Neutrophil (primary cell): Measurements from ENCODE around the gene BPHL.

Experiments
- H3K27ac ChIP-seq: fragments of 200-600 bp; sonication (generic); 2 replicates; pipeline ENCODE4 v1.5.1; 2016; ENCODE audit warnings: mild to moderate bottlenecking, moderate library complexity
- H3K27me3 ChIP-seq: fragments of 200-600 bp; sonication (generic); 2 replicates; pipeline ENCODE4 v1.6.0; 2016; ENCODE audit warnings: mild to moderate bottlenecking
- H3K36me3 ChIP-seq: fragments of 200-600 bp; sonication (generic); 2 replicates; pipeline ENCODE4 v1.5.1; 2017
- H3K4me1 ChIP-seq, 2 experiments: fragments of 200-600 bp in 1 of 2; sonication (generic) in 1 of 2; 1 replicate in 1 of 2; 2 replicates in 1 of 2; pipeline versions ENCODE4 v1.5.1 to v1.6.1; 2013 to 2016; ENCODE audit warnings: low read depth in 1 of 2, low read length in 1 of 2, mild to moderate bottlenecking in 1 of 2, moderate library complexity in 1 of 2; ENCODE audit not compliant: control insufficient read depth in 1 of 2, insufficient read depth in 1 of 2
- H3K4me3 ChIP-seq, 2 experiments: fragments of 200-600 bp in 1 of 2; sonication (generic) in 1 of 2; 1 replicate in 1 of 2; 2 replicates in 1 of 2; pipeline ENCODE4 v1.5.1; 2013 to 2016; ENCODE audit warnings: low read depth in 1 of 2, low read length in 1 of 2, mild to moderate bottlenecking in 1 of 2, moderate library complexity in 1 of 2
- H3K9me3 ChIP-seq: fragments of 200-600 bp; sonication (generic); 2 replicates; pipeline ENCODE4 v1.5.1; 2016
- TF ChIP-seq, protein P1 (sequence below): fragments of 200-600 bp; sonication (generic); IDR thresholded peaks from 2 replicates; pipeline ENCODE4 v1.5.1; 2016; ENCODE audit warnings: antibody characterized with exemption

BPHL gene

DNA sequence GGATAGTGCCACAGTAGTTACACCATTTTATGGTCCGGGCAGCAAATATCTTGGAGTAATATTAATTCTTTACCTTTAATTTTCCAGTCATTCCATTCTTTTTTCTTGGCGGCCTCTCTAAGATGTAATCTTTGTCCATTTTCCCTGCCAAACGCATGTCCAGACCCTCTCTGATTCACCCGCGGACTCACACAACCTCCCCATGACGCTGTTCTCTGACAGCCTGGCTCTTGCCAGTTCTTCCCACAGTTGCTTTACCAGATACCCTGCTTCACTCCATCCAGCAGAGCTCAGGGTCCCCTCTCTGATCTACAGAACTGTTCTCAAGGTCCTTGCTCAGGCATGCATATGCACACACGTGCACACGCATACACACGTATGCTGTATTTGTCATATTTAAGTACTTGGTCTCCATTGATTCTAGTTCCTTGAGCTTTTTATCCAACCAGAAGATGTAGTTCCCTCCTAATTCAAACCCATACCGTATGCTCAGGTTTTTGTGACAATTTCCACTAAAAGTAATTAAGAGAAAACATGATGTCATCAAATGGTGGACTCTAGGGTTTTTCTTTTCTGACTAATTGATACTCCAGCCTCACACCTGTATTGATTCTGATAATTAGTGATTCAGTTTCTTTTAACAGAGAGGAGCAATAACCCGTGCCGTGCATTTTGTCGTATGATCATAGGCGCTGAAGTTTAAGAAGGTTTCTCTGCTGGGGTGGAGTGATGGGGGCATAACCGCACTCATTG lies 10.0 kb downstream of the BPHL start:
- H3K27me3 ChIP-seq, result peaks cover 4% of the 10 kb centered on the region
- H3K9me3 ChIP-seq, result no peaks in the 10 kb centered on the region
- no peak overlapping the region for H3K4me3 ChIP-seq
- TF ChIP-seq, protein P1, sequence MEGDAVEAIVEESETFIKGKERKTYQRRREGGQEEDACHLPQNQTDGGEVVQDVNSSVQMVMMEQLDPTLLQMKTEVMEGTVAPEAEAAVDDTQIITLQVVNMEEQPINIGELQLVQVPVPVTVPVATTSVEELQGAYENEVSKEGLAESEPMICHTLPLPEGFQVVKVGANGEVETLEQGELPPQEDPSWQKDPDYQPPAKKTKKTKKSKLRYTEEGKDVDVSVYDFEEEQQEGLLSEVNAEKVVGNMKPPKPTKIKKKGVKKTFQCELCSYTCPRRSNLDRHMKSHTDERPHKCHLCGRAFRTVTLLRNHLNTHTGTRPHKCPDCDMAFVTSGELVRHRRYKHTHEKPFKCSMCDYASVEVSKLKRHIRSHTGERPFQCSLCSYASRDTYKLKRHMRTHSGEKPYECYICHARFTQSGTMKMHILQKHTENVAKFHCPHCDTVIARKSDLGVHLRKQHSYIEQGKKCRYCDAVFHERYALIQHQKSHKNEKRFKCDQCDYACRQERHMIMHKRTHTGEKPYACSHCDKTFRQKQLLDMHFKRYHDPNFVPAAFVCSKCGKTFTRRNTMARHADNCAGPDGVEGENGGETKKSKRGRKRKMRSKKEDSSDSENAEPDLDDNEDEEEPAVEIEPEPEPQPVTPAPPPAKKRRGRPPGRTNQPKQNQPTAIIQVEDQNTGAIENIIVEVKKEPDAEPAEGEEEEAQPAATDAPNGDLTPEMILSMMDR, result no peak
- no peak overlapping the region for H3K27ac ChIP-seq
- H3K36me3 ChIP-seq, result no peaks in the 10 kb centered on the region
- peaks cover 0 to 3% of the 10 kb centered on the region in 2 experiments for H3K4me1 ChIP-seq

DNA sequence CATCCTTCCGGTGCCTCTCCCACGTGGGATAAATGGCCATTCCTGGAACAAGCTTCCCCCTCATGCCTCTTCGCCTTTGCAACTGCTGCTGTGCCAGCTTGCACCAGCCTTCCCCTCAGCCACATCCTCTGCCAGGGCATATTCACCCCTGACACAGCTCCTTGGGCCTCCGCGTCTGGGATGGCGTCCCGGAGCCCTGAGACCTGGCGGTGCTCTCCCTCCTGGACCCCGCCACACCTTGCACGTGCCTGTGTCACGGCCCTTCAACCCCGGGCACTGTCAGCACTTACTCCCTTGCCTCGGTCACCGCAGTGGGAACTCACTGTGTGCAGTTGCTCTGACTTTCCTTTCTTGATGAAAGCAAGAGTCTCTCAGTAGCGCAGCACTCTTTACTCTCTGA lies 13.2 kb downstream of the BPHL start:
- no peak overlapping the region for H3K4me3 ChIP-seq
- no peaks in the 10 kb centered on the region for H3K4me1 ChIP-seq
- no peaks in the 10 kb centered on the region for H3K36me3 ChIP-seq
- H3K27ac ChIP-seq, result no peak overlapping the region
- TF ChIP-seq, protein P1, result no peak
- H3K27me3 ChIP-seq, result peaks cover 4% of the 10 kb centered on the region
- no peaks in the 10 kb centered on the region for H3K9me3 ChIP-seq

DNA sequence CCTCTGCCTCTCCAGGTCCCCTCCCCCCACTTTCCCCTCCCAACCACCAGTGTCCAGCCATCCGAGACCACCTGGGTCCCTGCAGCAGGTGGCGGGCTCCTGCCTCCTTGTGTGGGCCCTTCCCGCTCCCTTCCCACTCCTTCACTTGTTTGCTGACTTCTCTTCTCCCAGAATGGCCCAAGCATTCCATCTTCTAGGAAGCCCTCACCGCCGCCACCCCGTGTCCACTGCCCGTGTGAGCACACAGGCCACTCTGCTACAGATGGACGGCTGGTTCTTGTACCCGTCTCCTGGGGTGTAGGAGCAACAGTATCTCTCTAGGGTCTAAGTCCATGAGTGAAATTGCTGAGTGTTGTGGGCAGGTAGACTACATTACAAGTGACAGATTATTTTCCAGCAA lies 15.0 kb downstream of the BPHL start:
- H3K4me3 ChIP-seq, result no peak overlapping the region
- TF ChIP-seq, protein P1, result no peak
- peaks cover under 1% of the 10 kb centered on the region for H3K27me3 ChIP-seq
- H3K36me3 ChIP-seq, result no peaks in the 10 kb centered on the region
- H3K27ac ChIP-seq, result no peak overlapping the region
- H3K9me3 ChIP-seq, result no peaks in the 10 kb centered on the region
- H3K4me1 ChIP-seq, result peaks cover 1 to 3% of the 10 kb centered on the region in 2 experiments

DNA sequence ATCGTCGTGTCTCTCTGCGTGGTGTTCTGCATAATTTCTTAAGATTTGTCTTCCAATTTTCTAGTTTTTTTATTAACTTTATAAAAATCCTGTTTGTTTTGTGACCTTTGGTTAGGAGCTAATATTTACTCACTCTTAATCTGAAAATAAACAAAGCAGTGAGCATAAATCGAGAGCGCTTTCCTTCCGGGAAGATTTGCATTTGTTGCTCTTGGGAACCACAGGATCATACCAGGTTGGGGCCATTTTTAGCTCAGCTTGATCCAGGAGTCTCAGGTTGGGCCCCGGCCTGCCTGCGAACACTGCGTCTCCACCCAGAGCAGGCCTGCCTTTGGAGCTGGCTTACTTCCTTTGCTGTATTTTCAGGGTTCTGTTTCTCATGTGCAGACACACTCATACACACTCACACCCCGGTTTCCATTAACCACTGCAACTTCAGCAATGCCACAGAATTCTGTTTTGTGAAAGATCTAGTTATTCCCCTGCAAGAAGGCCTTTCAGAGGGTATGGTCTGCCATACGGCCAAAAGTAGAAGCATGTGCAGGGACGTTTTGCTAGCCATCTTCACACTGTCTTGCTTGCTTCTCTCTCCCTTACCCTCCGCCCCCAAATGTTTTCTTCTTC lies 17.3 kb downstream of the BPHL start:
- no peak overlapping the region for H3K27ac ChIP-seq
- TF ChIP-seq, protein P1, result no peak
- no peaks in the 10 kb centered on the region for H3K36me3 ChIP-seq
- no peak overlapping the region for H3K4me3 ChIP-seq
- no peaks in the 10 kb centered on the region for H3K9me3 ChIP-seq
- peaks cover 15% of the 10 kb centered on the region in 2 experiments for H3K4me1 ChIP-seq
- H3K27me3 ChIP-seq, result peaks cover 23% of the 10 kb centered on the region

DNA sequence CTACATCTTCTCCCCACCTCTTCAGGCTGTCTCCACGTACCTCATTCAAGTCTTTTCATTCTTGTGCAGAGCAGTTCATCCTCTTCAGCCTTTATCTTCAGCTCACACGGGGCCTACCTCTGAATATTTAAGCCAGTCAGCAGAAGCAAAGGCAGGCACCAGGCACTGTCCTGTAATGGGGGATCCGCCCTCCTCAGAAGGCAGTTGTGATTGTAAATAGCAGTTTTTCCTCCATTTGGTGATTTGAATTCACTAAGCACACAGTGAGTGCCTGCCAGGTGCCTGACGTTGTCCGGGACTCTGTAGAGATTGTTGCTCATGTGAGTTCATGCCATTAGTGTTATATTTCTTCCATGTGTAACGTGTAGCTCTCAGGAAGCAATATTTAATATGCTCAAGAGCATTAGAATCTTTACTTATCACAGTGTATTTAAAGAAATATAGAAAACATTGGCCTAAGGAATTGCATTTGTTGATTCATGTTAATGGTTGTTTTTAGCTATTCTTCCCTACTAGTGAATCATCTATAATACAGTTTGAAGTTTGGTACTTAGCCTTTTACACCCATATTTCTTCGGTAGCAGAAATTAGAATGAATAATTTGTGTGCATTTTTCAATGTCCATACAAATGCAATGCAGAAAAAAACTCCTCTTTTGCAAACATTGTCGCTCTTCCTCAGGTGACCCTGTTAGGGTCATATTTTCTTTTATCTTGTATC lies 17.9 kb downstream of the BPHL start:
- H3K27ac ChIP-seq, result no peak overlapping the region
- no peaks in the 10 kb centered on the region for H3K36me3 ChIP-seq
- peaks cover 15% of the 10 kb centered on the region in 2 experiments for H3K4me1 ChIP-seq
- no peak overlapping the region for H3K4me3 ChIP-seq
- TF ChIP-seq, protein P1, result no peak
- peaks cover 30% of the 10 kb centered on the region for H3K27me3 ChIP-seq
- H3K9me3 ChIP-seq, result no peaks in the 10 kb centered on the region
